Liver (tissue), 9 donors: ENCODE data around the gene RADIL. TPM values are rescaled to one million over a fixed set of nuclear protein-coding genes. Genes with fewer than 3 reads are reported as not detected.

Experiments used
- DNase-seq: peaks from one replicate; pipeline ENCODE4 v3.0.0-alpha.2; 2017; ENCODE audit warnings: low spot score
- H3K27ac ChIP-seq, 2 donors: one replicate each; pipeline ENCODE4 v1.7.0; 2013; ENCODE audit warnings: inconsistent platforms in 2 of 2, low read length in 2 of 2, control low read depth in 1 of 2, low read depth in 1 of 2, mild to moderate bottlenecking in 1 of 2
- H3K27me3 ChIP-seq, 4 donors: one replicate each; pipeline versions ENCODE4 v1.6.1 to v1.7.0; 2013; ENCODE audit warnings: low read length in 3 of 4, inconsistent platforms in 1 of 4, mild to moderate bottlenecking in 1 of 4, moderate library complexity in 1 of 4; ENCODE audit not compliant: control insufficient read depth in 4 of 4, insufficient read depth in 4 of 4
- H3K36me3 ChIP-seq, 4 donors: one replicate each; pipeline versions ENCODE4 v1.6.1 to v1.7.0; 2013; ENCODE audit warnings: low read length in 3 of 4, mild to moderate bottlenecking in 3 of 4, low read depth in 1 of 4, moderate library complexity in 1 of 4; ENCODE audit not compliant: control insufficient read depth in 4 of 4, insufficient read depth in 3 of 4
- H3K4me1 ChIP-seq, 4 donors: one replicate each; pipeline versions ENCODE4 v1.6.1 to v1.7.0; 2013; ENCODE audit warnings: low read length in 3 of 4, mild to moderate bottlenecking in 3 of 4, moderate library complexity in 1 of 4; ENCODE audit not compliant: control insufficient read depth in 4 of 4, insufficient read depth in 4 of 4
- H3K4me3 ChIP-seq, 3 donors: one replicate each; pipeline versions ENCODE4 v1.6.1 to v1.7.0; 2013; ENCODE audit warnings: low read length in 3 of 3, control low read depth in 1 of 3, low read depth in 1 of 3, mild to moderate bottlenecking in 1 of 3
- H3K9ac ChIP-seq, 2 donors: one replicate each; pipeline ENCODE4 v1.7.0; 2013; ENCODE audit warnings: low read length in 2 of 2, mild to moderate bottlenecking in 2 of 2, moderate library complexity in 2 of 2, control low read depth in 1 of 2, low read depth in 1 of 2
- H3K9me3 ChIP-seq, 4 donors: one replicate each; pipeline versions ENCODE4 v1.6.1 to v1.7.0; 2013; ENCODE audit warnings: low read length in 3 of 4; ENCODE audit not compliant: control insufficient read depth in 4 of 4
- EGR1 ChIP-seq, 2 donors: IDR thresholded peaks; 2 replicates each; pipeline ENCODE4 v1.6.1; 2016 to 2018; ENCODE audit warnings: antibody characterized with exemption in 2 of 2, low read depth in 2 of 2
- FOXA2 ChIP-seq: IDR thresholded peaks from 2 replicates; pipeline ENCODE4 v1.6.1; 2016; ENCODE audit warnings: antibody characterized with exemption
- HNF4G ChIP-seq: IDR thresholded peaks from 2 replicates; pipeline ENCODE4 v1.6.1; 2016; ENCODE audit warnings: antibody characterized with exemption
- NR2F2 ChIP-seq: IDR thresholded peaks from 2 replicates; pipeline ENCODE4 v1.6.1; 2016; ENCODE audit warnings: antibody characterized with exemption
- RAD21 ChIP-seq, 2 donors: IDR thresholded peaks; 2 replicates each; pipeline ENCODE4 v1.6.1; 2016; ENCODE audit warnings: antibody characterized with exemption in 2 of 2, mild to moderate bottlenecking in 2 of 2
- REST ChIP-seq: IDR thresholded peaks from 2 replicates; pipeline ENCODE4 v1.6.1; 2016; ENCODE audit warnings: antibody characterized with exemption, mild to moderate bottlenecking
- RXRA ChIP-seq, 2 donors: IDR thresholded peaks; 2 replicates each; pipeline ENCODE4 v1.6.1; 2017 to 2018; ENCODE audit warnings: antibody characterized with exemption in 2 of 2, mild to moderate bottlenecking in 1 of 2
- WGBS: extraction: QIAGEN DNeasy Blood & Tissue Kit; methylation state at CpG from one replicate; pipeline ENCODE4 v1.1.7; 2013; 5-methylcytosine and 5-hydroxymethylcytosine counted together
- polyA plus RNA-seq, 2 donors: library from polyadenylated mRNA; stranded (reverse) in 1 of 2; unstranded in 1 of 2; fragments of 200-250 nt in 1 of 2; fragments of >200 nt in 1 of 2; fragmentation: Nextera tagmentation in 1 of 2; extraction: Ambion mirVana in 1 of 2; gene quantifications; one replicate each; pipeline versions ENCODE4 v1.2.1 to v1.2.3, GENCODE V29; 2013 to 2015
- total RNA-seq, 2 donors: library from RNA; depleted of rRNA; stranded (reverse); fragments of >200 nt; gene quantifications; one replicate each; pipeline ENCODE4 v1.2.3, GENCODE V29; 2014
- TF ChIP-seq, protein P1 (sequence below): IDR thresholded peaks from 2 replicates; pipeline ENCODE4 v1.6.1; 2016; ENCODE audit warnings: antibody characterized with exemption
- TF ChIP-seq, protein P2 (sequence below): fragments of 150-350 bp; IDR thresholded peaks from 2 replicates; pipeline ENCODE4 v1.5.1; 2017; ENCODE audit warnings: improper control_type of control experiment, low read depth, low read length; ENCODE audit not compliant: missing input control
- donor health status: healthy.
- donor health status: healthy.
- donor health status: healthy.
- donor health status: healthy.
- donor health status: healthy.

The RADIL gene
- total and polyA plus RNA-seq, 4 donors, result 0.14 to 0.25 (median 0.21) TPM; not detected in 1

DNA sequence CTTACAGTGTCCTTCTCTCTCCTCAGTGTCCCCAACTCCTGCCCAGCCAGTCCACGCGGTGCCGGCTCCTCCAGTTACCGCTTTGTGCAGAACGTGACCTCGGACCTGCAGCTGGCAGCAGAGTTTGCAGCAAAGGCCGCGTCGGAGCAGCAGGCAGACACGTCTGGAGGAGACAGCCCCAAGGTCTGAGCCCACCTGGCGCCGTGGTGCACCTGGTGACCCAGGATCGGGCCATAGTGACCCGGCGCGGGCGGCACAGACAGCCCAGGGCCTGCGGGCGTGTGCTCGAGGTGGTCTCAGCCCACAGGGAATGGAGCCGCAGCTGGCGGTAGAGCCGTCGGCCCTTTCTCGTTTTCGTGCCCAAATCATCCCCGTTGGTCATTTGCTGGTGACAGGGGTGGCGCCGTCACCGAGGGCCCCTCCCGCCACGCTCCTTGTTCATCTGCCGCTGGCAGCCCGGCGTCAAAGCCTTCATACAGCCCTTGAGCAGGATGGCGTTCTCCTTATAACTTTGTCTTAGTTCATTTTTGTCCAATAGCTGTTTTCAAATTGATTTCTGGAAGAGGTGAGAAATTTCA lies 129.0 kb downstream of the RADIL start:
- no peak for DNase-seq
- Histone ChIP-seq H3K9ac (no peak overlapping the region), H3K4me3 (no peak overlapping the region), H3K4me1 (no peaks in the 10 kb centered on the region), H3K27ac (no peak overlapping the region), H3K9me3 (no peaks in the 10 kb centered on the region), H3K36me3 (peaks cover 6 to 40% (median 25%) of the 10 kb centered on the region in 4 donors), H3K27me3 (no peaks in the 10 kb centered on the region)
- no peak for TF ChIP-seq NR2F2
- no peak for TF ChIP-seq RXRA (IDR thresholded peaks at IDR 0.05)
- TF ChIP-seq FOXA2, result no peak
- TF ChIP-seq REST, result no peak
- TF ChIP-seq, protein P1, sequence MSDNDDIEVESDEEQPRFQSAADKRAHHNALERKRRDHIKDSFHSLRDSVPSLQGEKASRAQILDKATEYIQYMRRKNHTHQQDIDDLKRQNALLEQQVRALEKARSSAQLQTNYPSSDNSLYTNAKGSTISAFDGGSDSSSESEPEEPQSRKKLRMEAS, result no peak
- 95% methylated on average over 36 of the region's 36 CpGs for WGBS

DNA sequence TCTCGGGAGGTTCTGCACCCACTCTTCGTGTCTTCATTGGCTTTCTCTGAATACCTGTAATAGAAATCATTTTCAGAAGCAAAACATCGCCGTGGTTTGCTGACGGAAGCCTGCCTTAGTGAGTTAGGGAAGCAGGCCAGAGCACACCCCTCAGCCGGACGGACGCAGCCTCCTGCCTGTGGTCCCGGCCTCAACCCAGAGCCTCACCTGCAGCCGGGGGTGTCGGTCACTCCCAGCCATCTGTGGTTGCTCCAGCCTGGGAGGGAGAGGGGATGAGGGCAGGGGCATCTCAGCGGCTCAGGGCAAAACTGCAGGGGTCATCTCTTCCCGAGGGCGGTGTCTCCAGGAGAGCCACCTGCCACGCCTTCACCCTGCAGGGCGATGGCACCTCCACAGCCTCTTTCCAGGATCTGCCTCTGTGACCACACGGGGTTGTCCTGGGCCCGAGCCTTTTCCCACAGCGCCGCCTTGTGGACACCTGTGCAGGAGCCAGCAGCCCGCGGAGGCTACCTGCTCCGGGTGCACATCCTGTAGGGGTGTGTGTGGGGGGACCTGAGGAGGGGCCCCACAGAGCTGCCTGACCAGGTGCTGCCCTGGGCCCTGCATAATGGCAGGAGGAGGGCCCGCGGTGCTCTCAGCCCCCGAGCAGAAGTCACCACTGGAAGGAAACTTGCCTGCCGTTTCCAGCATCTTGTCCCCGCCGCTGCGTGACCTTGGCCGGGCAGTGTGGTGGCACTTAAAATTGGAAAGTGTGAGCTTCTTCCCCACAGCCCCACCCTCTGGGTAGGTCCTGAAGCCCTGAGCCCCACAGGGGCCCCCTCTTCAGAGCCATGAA lies 129.7 kb downstream of the RADIL start:
- Histone ChIP-seq H3K4me3 (no peak overlapping the region), H3K9me3 (no peaks in the 10 kb centered on the region), H3K27ac (no peak overlapping the region), H3K4me1 (no peaks in the 10 kb centered on the region), H3K27me3 (no peaks in the 10 kb centered on the region), H3K9ac (no peak overlapping the region), H3K36me3 (peaks cover 6 to 35% (median 21%) of the 10 kb centered on the region in 4 donors)
- peak; percentile 86 for DNase-seq
- TF ChIP-seq HNF4G, result no peak
- TF ChIP-seq EGR1 (IDR thresholded peaks at IDR 0.05; ENCODE audit: low read depth in 2 of 2), result no peak
- TF ChIP-seq RAD21 (IDR thresholded peaks at IDR 0.05), result peak; percentile 85 to 95
- TF ChIP-seq, protein P1, result no peak
- TF ChIP-seq RXRA (IDR thresholded peaks at IDR 0.05), result no peak
- TF ChIP-seq, protein P2, sequence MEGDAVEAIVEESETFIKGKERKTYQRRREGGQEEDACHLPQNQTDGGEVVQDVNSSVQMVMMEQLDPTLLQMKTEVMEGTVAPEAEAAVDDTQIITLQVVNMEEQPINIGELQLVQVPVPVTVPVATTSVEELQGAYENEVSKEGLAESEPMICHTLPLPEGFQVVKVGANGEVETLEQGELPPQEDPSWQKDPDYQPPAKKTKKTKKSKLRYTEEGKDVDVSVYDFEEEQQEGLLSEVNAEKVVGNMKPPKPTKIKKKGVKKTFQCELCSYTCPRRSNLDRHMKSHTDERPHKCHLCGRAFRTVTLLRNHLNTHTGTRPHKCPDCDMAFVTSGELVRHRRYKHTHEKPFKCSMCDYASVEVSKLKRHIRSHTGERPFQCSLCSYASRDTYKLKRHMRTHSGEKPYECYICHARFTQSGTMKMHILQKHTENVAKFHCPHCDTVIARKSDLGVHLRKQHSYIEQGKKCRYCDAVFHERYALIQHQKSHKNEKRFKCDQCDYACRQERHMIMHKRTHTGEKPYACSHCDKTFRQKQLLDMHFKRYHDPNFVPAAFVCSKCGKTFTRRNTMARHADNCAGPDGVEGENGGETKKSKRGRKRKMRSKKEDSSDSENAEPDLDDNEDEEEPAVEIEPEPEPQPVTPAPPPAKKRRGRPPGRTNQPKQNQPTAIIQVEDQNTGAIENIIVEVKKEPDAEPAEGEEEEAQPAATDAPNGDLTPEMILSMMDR, result peak; percentile 80
- no peak for TF ChIP-seq NR2F2
- 54% methylated on average over 31 of the region's 31 CpGs for WGBS
